AG10803 (cell line): Measurements from ENCODE around the gene ABHD2.
"Not testable (repeated sequence)": the region's sequence is repeated elsewhere in the genome, so short reads cannot be mapped to it uniquely, and the experiment has no call there.

Experiments used
- DNase-seq: peaks from one replicate; pipeline ENCODE4 v3.0.0; 2010; ENCODE audit warnings: low read depth
- H3K4me3 ChIP-seq: 2 replicates; pipeline ENCODE4 v1.5.1; 2011; ENCODE audit warnings: mild to moderate bottlenecking, low read length, control low read depth
- CTCF ChIP-seq: conservative IDR thresholded peaks from 2 replicates; pipeline ENCODE4 v1.5.1; 2011; ENCODE audit warnings: mild to moderate bottlenecking, low read length, control low read depth, inconsistent platforms

The ABHD2 gene

GRCh38 chr15:89116404-89116803, 28.1 kb downstream of the ABHD2 start:
- H3K4me3 ChIP-seq: no peak overlapping the region
- TF ChIP-seq CTCF: no peak
- no peak for DNase-seq

GRCh38 chr15:89117790-89118189, 29.5 kb downstream of the ABHD2 start:
- H3K4me3 ChIP-seq: no peak overlapping the region
- TF ChIP-seq CTCF: no peak
- no peak for DNase-seq

- H3K4me3 ChIP-seq: no peak overlapping the region
- DNase-seq: no peak
- TF ChIP-seq CTCF: no peak
Measured at GRCh38 chr15:89118481-89118989, 30.3 kb downstream of the ABHD2 start.

GRCh38 chr15:89119489-89120478, 31.5 kb downstream of the ABHD2 start:
- no peak overlapping the region for H3K4me3 ChIP-seq
- DNase-seq: peak; percentile 85
- TF ChIP-seq CTCF: no peak

GRCh38 chr15:89120479-89121000, 32.3 kb downstream of the ABHD2 start:
- H3K4me3 ChIP-seq, DNase-seq: not testable (repeated sequence)

GRCh38 chr15:89121414-89121813, 33.2 kb downstream of the ABHD2 start:
- DNase-seq: no peak
- TF ChIP-seq CTCF: no peak
- no peak overlapping the region for H3K4me3 ChIP-seq

GRCh38 chr15:89122505-89123180, 34.4 kb downstream of the ABHD2 start:
- H3K4me3 ChIP-seq: no peak overlapping the region
- TF ChIP-seq CTCF: no peak
- DNase-seq: no peak
